Peyer's patch (tissue), 4 donors: Measurements from ENCODE around the gene TTC31. TPM values are rescaled to one million over a fixed set of nuclear protein-coding genes. Genes with fewer than 3 reads are reported as not detected.

ENCODE experiments used
- DNase-seq, 3 donors: peaks; one replicate each; pipeline ENCODE4 v3.0.0-alpha.2; 2017 to 2019
- H3K27ac ChIP-seq, 4 donors: fragments of 200-600 bp; sonication (generic); one replicate each; pipeline ENCODE4 v1.5.1; 2016 to 2019
- H3K27me3 ChIP-seq, 2 donors: fragments of 200-600 bp; sonication (generic); one replicate each; pipeline ENCODE4 v1.5.1; 2019
- H3K36me3 ChIP-seq, 3 donors: fragments of 200-600 bp; sonication (generic); one replicate each; pipeline ENCODE4 v1.5.1; 2016 to 2019
- H3K4me1 ChIP-seq, 4 donors: fragments of 200-600 bp; sonication (generic); one replicate each; pipeline ENCODE4 v1.5.1; 2016 to 2019
- H3K4me3 ChIP-seq, 4 donors: fragments of 200-600 bp; sonication (generic); 1 replicate in 3 of 4; 2 replicates in 1 of 4; pipeline ENCODE4 v1.5.1; 2016 to 2019; ENCODE audit warnings: mild to moderate bottlenecking in 1 of 4
- H3K9me3 ChIP-seq, 4 donors: fragments of 200-600 bp; sonication (generic); one replicate each; pipeline ENCODE4 v1.5.1; 2016 to 2019; ENCODE audit warnings: mild to moderate bottlenecking in 1 of 4
- CTCF ChIP-seq, 6 experiments: fragments of 450-650 bp in 4 of 6; fragments of 200-600 bp in 2 of 6; sonication (generic) in 1 of 6; IDR thresholded peaks; one replicate each; pipeline ENCODE4 v1.5.1; 2017 to 2019; ENCODE audit warnings: antibody characterized with exemption in 6 of 6, mild to moderate bottlenecking in 3 of 6, moderate library complexity in 1 of 6
- POLR2A ChIP-seq, 2 donors: fragments of 450-650 bp; IDR thresholded peaks; one replicate each; pipeline ENCODE4 v1.5.1; 2017; ENCODE audit warnings: antibody characterized with exemption in 2 of 2, mild to moderate bottlenecking in 2 of 2, moderate library complexity in 2 of 2
- total RNA-seq, 4 donors: library from RNA; depleted of rRNA; stranded (reverse); fragments of >200 nt; gene quantifications; one replicate each; pipeline ENCODE4 v1.1.0, GENCODE V29; 2016

The TTC31 gene
- total RNA-seq, 4 donors from 2014 or later = 42.9 to 79.5 (median 65.2) TPM

GRCh38 chr2:74504591-74504990 lies 21.7 kb downstream of the TTC31 start:
- H3K27ac ChIP-seq = no peak overlapping the region
- peak in 1 of 3 donors; percentile 18 for DNase-seq
- peaks cover 0 to 13% (median 0%) of the 10 kb centered on the region in 3 donors for H3K36me3 ChIP-seq
- no peaks in the 10 kb centered on the region for H3K9me3 ChIP-seq
- H3K4me1 ChIP-seq = peaks cover 0 to 65% (median 13%) of the 10 kb centered on the region in 4 donors
- peak overlapping the region in 1 of 4 donors; percentile 85 for H3K4me3 ChIP-seq
- TF ChIP-seq POLR2A (IDR thresholded peaks at IDR 0.05) = no peak
- TF ChIP-seq CTCF (IDR thresholded peaks at IDR 0.05) = no peak
- H3K27me3 ChIP-seq = no peaks in the 10 kb centered on the region

GRCh38 chr2:74505448-74506246 lies 22.8 kb downstream of the TTC31 start:
- TF ChIP-seq CTCF (IDR thresholded peaks at IDR 0.05) (no peak), POLR2A (IDR thresholded peaks at IDR 0.05) (no peak)
- no peak overlapping the region for H3K27ac ChIP-seq
- peak in 1 of 3 donors; percentile 23 for DNase-seq
- H3K36me3 ChIP-seq = peaks cover 0 to 13% (median 0%) of the 10 kb centered on the region in 3 donors
- H3K27me3 ChIP-seq = no peaks in the 10 kb centered on the region
- H3K4me3 ChIP-seq = peak overlapping the region in 2 of 4 donors; percentile 20 to 73
- H3K4me1 ChIP-seq = peaks cover 0 to 59% (median 12%) of the 10 kb centered on the region in 4 donors
- no peaks in the 10 kb centered on the region for H3K9me3 ChIP-seq

GRCh38 chr2:74507145-74507925 lies 24.5 kb downstream of the TTC31 start, which contains the start of gene PCGF1:
Gene PCGF1 (minus strand): TSS chr2:74507695. CDS start chr2:74507668, 27 bp downstream.
- H3K27ac ChIP-seq = peak within 1 kb of the TSS; percentile 91 to 99 (median 97)
- TF ChIP-seq POLR2A (IDR thresholded peaks at IDR 0.05) = peak; percentile 36 to 57
- TF ChIP-seq CTCF (IDR thresholded peaks at IDR 0.05) = peak; percentile 24 to 50 (median 38)
- H3K4me1 ChIP-seq = peaks cover 0 to 49% (median 12%) of the 10 kb centered on the region in 4 donors
- H3K4me3 ChIP-seq = peak within 1 kb of the TSS; percentile 57 to 85 (median 71)
- peaks cover 0 to 13% (median 0%) of the 10 kb centered on the region in 3 donors for H3K36me3 ChIP-seq
- no peaks in the 10 kb centered on the region for H3K9me3 ChIP-seq
- DNase-seq = peak; percentile 99 to 100 (median 99)
- H3K27me3 ChIP-seq = peaks cover 0 to 10% of the 10 kb centered on the region in 2 donors

GRCh38 chr2:74507926-74508520 lies 25.1 kb downstream of the TTC31 start:
- peak in 2 of 3 donors; percentile 68 to 70 for DNase-seq
- Histone ChIP-seq H3K9me3 (no peaks in the 10 kb centered on the region), H3K4me1 (peaks cover 0 to 46% (median 9%) of the 10 kb centered on the region in 4 donors), H3K27ac (peak overlapping the region; percentile 91 to 99 (median 97)), H3K4me3 (peak overlapping the region; percentile 57 to 85 (median 71)), H3K36me3 (peaks cover 0 to 13% (median 0%) of the 10 kb centered on the region in 3 donors), H3K27me3 (peaks cover 0 to 17% of the 10 kb centered on the region in 2 donors)
- TF ChIP-seq CTCF (IDR thresholded peaks at IDR 0.05) (no peak), POLR2A (IDR thresholded peaks at IDR 0.05) (no peak)

GRCh38 chr2:74510272-74510671 lies 27.4 kb downstream of the TTC31 start:
- no peak for DNase-seq
- Histone ChIP-seq H3K27me3 (peaks cover 0 to 40% of the 10 kb centered on the region in 2 donors), H3K4me3 (no peak overlapping the region), H3K4me1 (peaks cover 0 to 41% (median 18%) of the 10 kb centered on the region in 4 donors), H3K9me3 (no peaks in the 10 kb centered on the region), H3K27ac (no peak overlapping the region), H3K36me3 (peaks cover 0 to 8% (median 0%) of the 10 kb centered on the region in 3 donors)
- TF ChIP-seq CTCF (IDR thresholded peaks at IDR 0.05) (no peak), POLR2A (IDR thresholded peaks at IDR 0.05) (no peak)
